ENCODE data around the gene ATP11C. TPM values are rescaled to one million over a fixed set of nuclear protein-coding genes. Genes with fewer than 3 reads are reported as not detected.
A peak's percentile ranks its signal among the peaks of the same experiment; 100 is the strongest.

The ATP11C gene
- polyA plus RNA-seq, 3 donors: 1.6 to 6.7 (median 2.5) TPM

DNA sequence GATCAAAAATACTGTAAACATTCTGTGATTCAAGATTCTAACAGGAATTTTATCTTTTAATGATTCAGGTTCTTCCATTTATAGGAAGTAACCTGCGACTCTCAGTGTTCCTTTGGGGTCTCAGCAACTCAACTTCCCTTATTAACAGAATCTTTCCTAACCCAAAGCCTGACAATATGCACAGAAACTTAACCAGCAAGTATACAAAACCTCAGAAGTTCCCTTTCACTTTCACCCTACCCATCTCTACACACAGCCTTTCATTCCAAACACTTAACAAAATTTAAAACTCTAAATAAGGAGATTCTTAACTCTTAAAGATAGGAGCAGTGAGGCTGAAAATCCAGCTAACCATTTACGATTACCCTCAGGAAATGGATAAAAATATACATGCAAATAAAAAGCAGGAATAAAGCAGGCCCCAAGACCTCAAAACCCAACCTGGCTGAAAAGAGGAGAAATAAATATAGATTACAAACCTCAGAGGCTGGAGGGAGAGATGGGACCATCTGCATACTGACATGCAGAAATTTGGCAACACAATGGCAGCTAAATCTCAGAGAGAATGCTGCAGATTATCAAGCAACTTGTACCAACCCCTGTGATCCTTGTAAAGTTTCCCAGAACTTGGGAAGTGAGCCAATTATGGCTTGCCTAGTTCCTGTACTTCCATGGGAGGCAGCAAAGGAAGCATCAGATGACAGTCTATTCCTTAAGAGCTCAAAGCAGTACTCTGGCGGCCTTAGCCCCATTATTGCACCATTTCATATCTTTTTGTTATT is 101.0 kb downstream of the ATP11C start:
- peak in 1 of 3 donors; percentile 4 for DNase-seq
- no peaks in the 10 kb centered on the region for H3K9me3 Mint-ChIP-seq
- Histone ChIP-seq H3K9ac (ENCODE audit: insufficient read depth, low read length, poor library complexity, severe bottlenecking) (no peak overlapping the region), H3K36me3 (replicated peaks in 1 of 2; ENCODE audit: control insufficient read depth in 1 of 2, insufficient read depth in 2 of 2, low read length in 2 of 2) (no peaks in the 10 kb centered on the region), H3K4me3 (replicated peaks in 1 of 3; ENCODE audit: low read depth in 2 of 3, low read length in 3 of 3) (peak overlapping the region in 1 of 3 experiments; percentile 0), H3K9me3 (replicated peaks in 1 of 2; ENCODE audit: control insufficient read depth in 1 of 2, insufficient read depth in 1 of 2, low read length in 2 of 2) (no peaks in the 10 kb centered on the region), H3K79me2 (ENCODE audit: insufficient read depth, low read length) (no peaks in the 10 kb centered on the region), H3K27me3 (ENCODE audit: control insufficient read depth in 2 of 2, insufficient read depth in 2 of 2, low read length in 2 of 2) (no peaks in the 10 kb centered on the region), H3K4me1 (ENCODE audit: control insufficient read depth in 1 of 2, insufficient read depth in 2 of 2, low read length in 2 of 2) (peaks cover 19 to 20% of the 10 kb centered on the region in 2 donors), H3K4me2 (replicated peaks; ENCODE audit: extremely low read depth, low read length, poor library complexity, severe bottlenecking) (no peak overlapping the region), H3K27ac (ENCODE audit: low read depth in 1 of 2, low read length in 2 of 2) (peak overlapping the region in 1 of 2 donors; percentile 30), H2AFZ (ENCODE audit: insufficient read depth, low read depth, low read length, poor library complexity, severe bottlenecking) (no peak overlapping the region), H4K20me1 (ENCODE audit: insufficient read depth, low read length) (no peaks in the 10 kb centered on the region)
- peak overlapping the region in 6 of 7 donors; percentile 41 to 85 (median 52) for H3K27ac Mint-ChIP-seq
- TF ChIP-seq, protein P1, sequence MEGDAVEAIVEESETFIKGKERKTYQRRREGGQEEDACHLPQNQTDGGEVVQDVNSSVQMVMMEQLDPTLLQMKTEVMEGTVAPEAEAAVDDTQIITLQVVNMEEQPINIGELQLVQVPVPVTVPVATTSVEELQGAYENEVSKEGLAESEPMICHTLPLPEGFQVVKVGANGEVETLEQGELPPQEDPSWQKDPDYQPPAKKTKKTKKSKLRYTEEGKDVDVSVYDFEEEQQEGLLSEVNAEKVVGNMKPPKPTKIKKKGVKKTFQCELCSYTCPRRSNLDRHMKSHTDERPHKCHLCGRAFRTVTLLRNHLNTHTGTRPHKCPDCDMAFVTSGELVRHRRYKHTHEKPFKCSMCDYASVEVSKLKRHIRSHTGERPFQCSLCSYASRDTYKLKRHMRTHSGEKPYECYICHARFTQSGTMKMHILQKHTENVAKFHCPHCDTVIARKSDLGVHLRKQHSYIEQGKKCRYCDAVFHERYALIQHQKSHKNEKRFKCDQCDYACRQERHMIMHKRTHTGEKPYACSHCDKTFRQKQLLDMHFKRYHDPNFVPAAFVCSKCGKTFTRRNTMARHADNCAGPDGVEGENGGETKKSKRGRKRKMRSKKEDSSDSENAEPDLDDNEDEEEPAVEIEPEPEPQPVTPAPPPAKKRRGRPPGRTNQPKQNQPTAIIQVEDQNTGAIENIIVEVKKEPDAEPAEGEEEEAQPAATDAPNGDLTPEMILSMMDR (IDR thresholded peaks at IDR 0.05): no peak
- H3K36me3 Mint-ChIP-seq: no peaks in the 10 kb centered on the region
- WGBS (ENCODE audit: insufficient coverage): no CpG with 5 or more reads among the region's 3 CpGs
- H3K4me1 Mint-ChIP-seq: peaks cover 25% of the 10 kb centered on the region
- peak overlapping the region in 1 of 2 donors; percentile 30 for H3K4me3 Mint-ChIP-seq
- no peaks in the 10 kb centered on the region for H3K27me3 Mint-ChIP-seq (ENCODE audit: low read depth in 3 of 3)
- intact Hi-C loops (cut with micrococcal nuclease): no loop called here

DNA sequence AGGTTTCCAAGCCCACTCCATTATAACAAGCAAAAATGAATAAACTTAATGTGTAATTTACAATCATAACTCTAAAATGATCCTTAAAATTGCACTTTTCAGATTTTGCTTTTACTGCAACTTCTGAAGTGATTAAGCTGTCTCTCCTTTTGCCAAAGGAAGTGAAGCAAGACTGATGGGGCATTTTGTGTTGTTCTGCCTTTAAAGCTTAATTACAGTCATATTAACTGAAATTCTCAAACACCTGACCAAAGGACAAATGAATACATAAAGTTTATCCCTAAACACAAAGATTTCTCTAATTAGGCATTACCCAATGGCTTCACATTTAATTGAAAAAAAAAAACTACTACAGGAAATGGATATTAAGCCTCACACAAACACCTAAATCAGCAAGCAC is 101.8 kb downstream of the ATP11C start:
- TF ChIP-seq, protein P1 (IDR thresholded peaks at IDR 0.05): no peak
- Histone ChIP-seq H3K79me2 (ENCODE audit: insufficient read depth, low read length) (no peaks in the 10 kb centered on the region), H3K4me1 (ENCODE audit: control insufficient read depth in 1 of 2, insufficient read depth in 2 of 2, low read length in 2 of 2) (peaks cover 19 to 20% of the 10 kb centered on the region in 2 donors), H3K9ac (ENCODE audit: insufficient read depth, low read length, poor library complexity, severe bottlenecking) (no peak overlapping the region), H4K20me1 (ENCODE audit: insufficient read depth, low read length) (no peaks in the 10 kb centered on the region), H2AFZ (ENCODE audit: insufficient read depth, low read depth, low read length, poor library complexity, severe bottlenecking) (no peak overlapping the region), H3K36me3 (replicated peaks in 1 of 2; ENCODE audit: control insufficient read depth in 1 of 2, insufficient read depth in 2 of 2, low read length in 2 of 2) (no peaks in the 10 kb centered on the region), H3K4me2 (replicated peaks; ENCODE audit: extremely low read depth, low read length, poor library complexity, severe bottlenecking) (no peak overlapping the region), H3K27ac (ENCODE audit: low read depth in 1 of 2, low read length in 2 of 2) (peak overlapping the region in 1 of 2 donors; percentile 30), H3K4me3 (replicated peaks in 1 of 3; ENCODE audit: low read depth in 2 of 3, low read length in 3 of 3) (peak overlapping the region in 1 of 3 experiments; percentile 0), H3K27me3 (ENCODE audit: control insufficient read depth in 2 of 2, insufficient read depth in 2 of 2, low read length in 2 of 2) (no peaks in the 10 kb centered on the region), H3K9me3 (replicated peaks in 1 of 2; ENCODE audit: control insufficient read depth in 1 of 2, insufficient read depth in 1 of 2, low read length in 2 of 2) (no peaks in the 10 kb centered on the region)
- H3K27me3 Mint-ChIP-seq (ENCODE audit: low read depth in 3 of 3): no peaks in the 10 kb centered on the region
- H3K36me3 Mint-ChIP-seq: no peaks in the 10 kb centered on the region
- H3K9me3 Mint-ChIP-seq: no peaks in the 10 kb centered on the region
- peaks cover 31% of the 10 kb centered on the region for H3K4me1 Mint-ChIP-seq
- no peak overlapping the region for H3K4me3 Mint-ChIP-seq
- H3K27ac Mint-ChIP-seq: peak overlapping the region in 5 of 7 donors; percentile 41 to 85 (median 73)
- DNase-seq: no peak
- intact Hi-C loops (cut with micrococcal nuclease): no loop called here
